ENCODE measurements around the gene UBL4B. TPM values are rescaled to one million over a fixed set of nuclear protein-coding genes. Genes with fewer than 3 reads are reported as not detected.

Gene UBL4B
- total and polyA plus RNA-seq, 9 donors, result not detected

- no peak overlapping the region for H3K27ac ChIP-seq (ENCODE audit: low read length)
- peaks cover 12% of the 10 kb centered on the region for H3K27me3 ChIP-seq (ENCODE audit: control insufficient read depth, insufficient read depth, low read length)
- peaks cover 3% of the 10 kb centered on the region for H3K4me1 ChIP-seq (ENCODE audit: control insufficient read depth, insufficient read depth, low read length)
- H3K9me3 ChIP-seq (replicated peaks; ENCODE audit: control insufficient read depth, low read depth, low read length), result no peaks in the 10 kb centered on the region
- H3K4me3 ChIP-seq (ENCODE audit: low read length), result no peak overlapping the region
- H3K36me3 ChIP-seq (ENCODE audit: control insufficient read depth, insufficient read depth, low read length), result no peaks in the 10 kb centered on the region
- 15% methylated on average over 4 of the region's 7 CpGs for WGBS (ENCODE audit: insufficient coverage)
- no peak for DNase-seq
These were observed 17.1 kb upstream of the UBL4B start for GRCh38 chr1:110094931-110095654.

GRCh38 chr1:110097507-110098221, 14.6 kb upstream of the UBL4B start:
- 83% methylated on average over 7 of the region's 11 CpGs for WGBS (ENCODE audit: insufficient coverage)
- no peak for DNase-seq

GRCh38 chr1:110098222-110099026, 13.8 kb upstream of the UBL4B start:
- no peaks in the 10 kb centered on the region for H3K9me3 ChIP-seq (replicated peaks; ENCODE audit: control insufficient read depth, low read depth, low read length)
- 62% methylated on average over 6 of the region's 9 CpGs for WGBS (ENCODE audit: insufficient coverage)
- H3K27ac ChIP-seq (ENCODE audit: low read length), result no peak overlapping the region
- H3K4me1 ChIP-seq (ENCODE audit: control insufficient read depth, insufficient read depth, low read length), result peaks cover 15% of the 10 kb centered on the region
- DNase-seq, result no peak
- peaks cover 15% of the 10 kb centered on the region for H3K27me3 ChIP-seq (ENCODE audit: control insufficient read depth, insufficient read depth, low read length)
- H3K36me3 ChIP-seq (ENCODE audit: control insufficient read depth, insufficient read depth, low read length), result no peaks in the 10 kb centered on the region
- H3K4me3 ChIP-seq (ENCODE audit: low read length), result no peak overlapping the region

More at GRCh38 chr1:110097507-110098221, 14.6 kb upstream of the UBL4B start:
- no peak overlapping the region for H3K4me3 ChIP-seq (ENCODE audit: low read length)
- H3K4me1 ChIP-seq (ENCODE audit: control insufficient read depth, insufficient read depth, low read length), result peaks cover 15% of the 10 kb centered on the region
- no peaks in the 10 kb centered on the region for H3K9me3 ChIP-seq (replicated peaks; ENCODE audit: control insufficient read depth, low read depth, low read length)
- H3K27ac ChIP-seq (ENCODE audit: low read length), result no peak overlapping the region
- no peaks in the 10 kb centered on the region for H3K36me3 ChIP-seq (ENCODE audit: control insufficient read depth, insufficient read depth, low read length)
- H3K27me3 ChIP-seq (ENCODE audit: control insufficient read depth, insufficient read depth, low read length), result peaks cover 15% of the 10 kb centered on the region

- WGBS (ENCODE audit: insufficient coverage), result 20% methylated on average over 1 of the region's 2 CpGs
- Histone ChIP-seq H3K36me3 (ENCODE audit: control insufficient read depth, insufficient read depth, low read length) (no peaks in the 10 kb centered on the region), H3K27ac (ENCODE audit: low read length) (no peak overlapping the region), H3K9me3 (replicated peaks; ENCODE audit: control insufficient read depth, low read depth, low read length) (no peaks in the 10 kb centered on the region), H3K27me3 (ENCODE audit: control insufficient read depth, insufficient read depth, low read length) (peaks cover 8% of the 10 kb centered on the region), H3K4me1 (ENCODE audit: control insufficient read depth, insufficient read depth, low read length) (peaks cover 15% of the 10 kb centered on the region), H3K4me3 (ENCODE audit: low read length) (no peak overlapping the region)
- DNase-seq, result no peak
These were observed 11.9 kb upstream of the UBL4B start for GRCh38 chr1:110100335-110100734.

- no peak overlapping the region for H3K4me3 ChIP-seq (ENCODE audit: low read length)
- 21% methylated on average over 5 of the region's 7 CpGs for WGBS (ENCODE audit: insufficient coverage)
- no peaks in the 10 kb centered on the region for H3K36me3 ChIP-seq (ENCODE audit: control insufficient read depth, insufficient read depth, low read length)
- H3K9me3 ChIP-seq (replicated peaks; ENCODE audit: control insufficient read depth, low read depth, low read length), result no peaks in the 10 kb centered on the region
- peaks cover 15% of the 10 kb centered on the region for H3K4me1 ChIP-seq (ENCODE audit: control insufficient read depth, insufficient read depth, low read length)
- H3K27ac ChIP-seq (ENCODE audit: low read length), result no peak overlapping the region
- peaks cover 5% of the 10 kb centered on the region for H3K27me3 ChIP-seq (ENCODE audit: control insufficient read depth, insufficient read depth, low read length)
- peak; percentile 26 for DNase-seq
These were observed 10.2 kb upstream of the UBL4B start for GRCh38 chr1:110102081-110102480.

- Histone ChIP-seq H3K9me3 (replicated peaks; ENCODE audit: control insufficient read depth, low read depth, low read length) (no peaks in the 10 kb centered on the region), H3K27me3 (ENCODE audit: control insufficient read depth, insufficient read depth, low read length) (peaks cover 18% of the 10 kb centered on the region), H3K4me1 (ENCODE audit: control insufficient read depth, insufficient read depth, low read length) (peaks cover 13% of the 10 kb centered on the region), H3K4me3 (ENCODE audit: low read length) (no peak overlapping the region), H3K36me3 (ENCODE audit: control insufficient read depth, insufficient read depth, low read length) (no peaks in the 10 kb centered on the region), H3K27ac (ENCODE audit: low read length) (no peak overlapping the region)
- DNase-seq, result peak; percentile 72
- WGBS (ENCODE audit: insufficient coverage), result 9% methylated on average over 7 of the region's 8 CpGs
These were observed 6.0 kb upstream of the UBL4B start for GRCh38 chr1:110106013-110106941.

GRCh38 chr1:110107867-110108469, 4.3 kb upstream of the UBL4B start:
- Histone ChIP-seq H3K9me3 (replicated peaks; ENCODE audit: control insufficient read depth, low read depth, low read length) (no peaks in the 10 kb centered on the region), H3K27me3 (ENCODE audit: control insufficient read depth, insufficient read depth, low read length) (peaks cover 24% of the 10 kb centered on the region), H3K36me3 (ENCODE audit: control insufficient read depth, insufficient read depth, low read length) (no peaks in the 10 kb centered on the region), H3K4me1 (ENCODE audit: control insufficient read depth, insufficient read depth, low read length) (no peaks in the 10 kb centered on the region), H3K4me3 (ENCODE audit: low read length) (no peak overlapping the region), H3K27ac (ENCODE audit: low read length) (no peak overlapping the region)
- no peak for DNase-seq
- 48% methylated on average over 7 of the region's 7 CpGs for WGBS (ENCODE audit: insufficient coverage)

- Histone ChIP-seq H3K36me3 (ENCODE audit: control insufficient read depth, insufficient read depth, low read length) (no peaks in the 10 kb centered on the region), H3K9me3 (replicated peaks; ENCODE audit: control insufficient read depth, low read depth, low read length) (no peaks in the 10 kb centered on the region), H3K27ac (ENCODE audit: low read length) (no peak overlapping the region), H3K27me3 (ENCODE audit: control insufficient read depth, insufficient read depth, low read length) (peaks cover 42% of the 10 kb centered on the region), H3K4me3 (ENCODE audit: low read length) (no peak overlapping the region), H3K4me1 (ENCODE audit: control insufficient read depth, insufficient read depth, low read length) (no peaks in the 10 kb centered on the region)
- WGBS (ENCODE audit: insufficient coverage), result 56% methylated on average over 2 of the region's 4 CpGs
- no peak for DNase-seq
These were observed 1.2 kb upstream of the UBL4B start for GRCh38 chr1:110111081-110111480.

GRCh38 chr1:110112656-110113055, 413 bp downstream of the UBL4B start:
- Histone ChIP-seq H3K9me3 (replicated peaks; ENCODE audit: control insufficient read depth, low read depth, low read length) (no peaks in the 10 kb centered on the region), H3K36me3 (ENCODE audit: control insufficient read depth, insufficient read depth, low read length) (no peaks in the 10 kb centered on the region), H3K4me3 (ENCODE audit: low read length) (no peak overlapping the region), H3K27ac (ENCODE audit: low read length) (no peak overlapping the region), H3K4me1 (ENCODE audit: control insufficient read depth, insufficient read depth, low read length) (no peaks in the 10 kb centered on the region), H3K27me3 (ENCODE audit: control insufficient read depth, insufficient read depth, low read length) (peaks cover 47% of the 10 kb centered on the region)
- 67% methylated on average over 7 of the region's 9 CpGs for WGBS (ENCODE audit: insufficient coverage)
- DNase-seq, result no peak
